HCT116 (cell line): ENCODE measurements around the gene RAI1. TPM values are rescaled to one million over a fixed set of nuclear protein-coding genes. Genes with fewer than 3 reads are reported as not detected.

ENCODE experiments used
- ATAC-seq: fragments of 200-7000 bp; cut with Tn5 transposase; 2 replicates; pipeline ENCODE4 v1.9.1; 2020; ENCODE audit warnings: mild to moderate bottlenecking, moderate library complexity
- BruUV-seq: library from RNA; stranded (reverse); fragments of 400-500 nt; replicated peaks from 2 replicates; lab custom pipeline; 2021; lab: Mats Ljungman, UMichigan
- CTCF ChIA-PET: fragments of 300-600 bp; sonication (Branson Sonifier 250); formaldehyde crosslinking; loops from one replicate; lab custom pipeline; 2021; ENCODE audit warnings: antibody characterized with exemption; lab: Charles Lee
- POLR2A ChIA-PET: fragments of 300-600, 350-600 bp; sonication (Branson Sonifier 250); formaldehyde crosslinking; loops from one replicate; lab custom pipeline; 2021; ENCODE audit warnings: antibody characterized with exemption; lab: Charles Lee
- RAD21 ChIA-PET, 2 experiments: fragments of 300-600 bp; sonication (Branson Sonifier 250); formaldehyde crosslinking; loops; one replicate each; lab custom pipeline; 2023; ENCODE audit warnings: low total read pairs in 2 of 2; ENCODE audit not compliant: uncharacterized antibody in 2 of 2, unreplicated experiment in 2 of 2, low non-redundant PET in 1 of 2; lab: Charles Lee
- DNase-seq: peaks from one replicate; pipeline ENCODE4 v3.0.0-alpha.2; 2010; ENCODE audit warnings: low read depth, low spot score
- H2AFZ ChIP-seq: fragments of 200-600 bp; shearing (Covaris generic), sonication (generic); 2 replicates; pipeline ENCODE4 v1.6.1; 2017; ENCODE audit warnings: low read depth, mixed run types, mixed read lengths, antibody characterized with exemption, low read length; ENCODE audit not compliant: poor library complexity, severe bottlenecking
- H3K27ac ChIP-seq: 2 replicates; pipeline ENCODE4 v1.5.1; 2012; ENCODE audit warnings: low read depth, low read length
- H3K27me3 ChIP-seq: fragments of 200-600 bp; sonication (generic); 2 replicates; pipeline ENCODE4 v1.6.1; 2016; ENCODE audit warnings: mixed run types, low read length, mixed read lengths; ENCODE audit not compliant: insufficient read depth
- H3K36me3 ChIP-seq, 2 experiments: fragments of 200-500 bp in 1 of 2; fragments of 200-600 bp in 1 of 2; sonication (Bioruptor generic) in 1 of 2; sonication (generic) in 1 of 2; 2 replicates each; pipeline versions ENCODE4 v1.5.1 to v1.6.1; 2014 to 2016; ENCODE audit warnings: low read length in 2 of 2, inconsistent platforms in 1 of 2, mixed read lengths in 1 of 2, mixed run types in 1 of 2; ENCODE audit not compliant: insufficient read depth in 2 of 2, control insufficient read depth in 1 of 2
- H3K4me1 ChIP-seq, 2 experiments: fragments of 200-600 bp in 1 of 2; sonication (generic) in 1 of 2; 2 replicates each; pipeline versions ENCODE4 v1.5.1 to v1.6.1; 2012 to 2017; ENCODE audit warnings: low read length in 2 of 2, inconsistent platforms in 1 of 2, mild to moderate bottlenecking in 1 of 2, mixed read lengths in 1 of 2, mixed run types in 1 of 2, moderate library complexity in 1 of 2; ENCODE audit not compliant: insufficient read depth in 2 of 2, control insufficient read depth in 1 of 2
- H3K4me2 ChIP-seq: fragments of 200-600 bp; sonication (generic); 2 replicates; pipeline ENCODE4 v1.6.1; 2017; ENCODE audit warnings: mixed run types, low read length, mixed read lengths
- H3K4me3 ChIP-seq, 2 experiments: fragments of 200-600 bp in 1 of 2; sonication (generic) in 1 of 2; replicated peaks in 1 of 2; 2 replicates each; pipeline ENCODE4 v1.5.1; 2011 to 2016; ENCODE audit warnings: low read length in 2 of 2, control low read depth in 1 of 2, low read depth in 1 of 2, mild to moderate bottlenecking in 1 of 2, mixed read lengths in 1 of 2, mixed run types in 1 of 2
- H3K79me2 ChIP-seq: fragments of 200-600 bp; sonication (generic); 2 replicates; pipeline ENCODE4 v1.6.1; 2017; ENCODE audit warnings: mild to moderate bottlenecking, mixed run types, low read length, moderate library complexity, mixed read lengths; ENCODE audit not compliant: insufficient read depth
- H3K9ac ChIP-seq: fragments of 200-600 bp; sonication (generic); 2 replicates; pipeline ENCODE4 v1.6.1; 2016; ENCODE audit warnings: low read length, mixed read lengths
- H3K9me2 ChIP-seq: fragments of 200-600 bp; sonication (generic), shearing (Covaris generic); 2 replicates; pipeline ENCODE4 v1.6.1; 2017; ENCODE audit warnings: mixed run types, mild to moderate bottlenecking, moderate library complexity; ENCODE audit not compliant: insufficient read depth
- H3K9me3 ChIP-seq, 2 experiments: fragments of 200-500 bp in 1 of 2; fragments of 200-600 bp in 1 of 2; sonication (Bioruptor generic) in 1 of 2; sonication (generic) in 1 of 2; 2 replicates each; pipeline ENCODE4 v1.6.1; 2014 to 2017; ENCODE audit warnings: low read length in 2 of 2, mixed read lengths in 2 of 2, inconsistent platforms in 1 of 2, low read depth in 1 of 2, mild to moderate bottlenecking in 1 of 2, mixed run types in 1 of 2, moderate library complexity in 1 of 2; ENCODE audit not compliant: control insufficient read depth in 1 of 2, insufficient read depth in 1 of 2
- H4K20me1 ChIP-seq: fragments of 200-600 bp; sonication (generic), shearing (Covaris generic); 2 replicates; pipeline ENCODE4 v1.6.1; 2017; ENCODE audit warnings: mixed run types, mild to moderate bottlenecking, moderate library complexity; ENCODE audit not compliant: insufficient read depth
- CEBPB ChIP-seq: IDR thresholded peaks from 2 replicates; pipeline ENCODE4 v1.6.1; 2012; ENCODE audit warnings: low read depth
- EZH2 ChIP-seq: fragments of 200-600 bp; sonication (generic); IDR thresholded peaks from 2 replicates; pipeline ENCODE4 v1.6.1; 2017; ENCODE audit warnings: antibody characterized with exemption, mixed run types
- EZH2phosphoT487 ChIP-seq: fragments of 200-600 bp; IDR thresholded peaks from 2 replicates; pipeline ENCODE4 v1.6.1; 2018; ENCODE audit warnings: antibody characterized with exemption, borderline replicate concordance
- FOSL1 ChIP-seq: IDR thresholded peaks from 2 replicates; pipeline ENCODE4 v1.6.1; 2012; ENCODE audit warnings: low read depth
- JUND ChIP-seq: IDR thresholded peaks from 2 replicates; pipeline ENCODE4 v1.6.1; 2012
- POLR2AphosphoS5 ChIP-seq: IDR thresholded peaks from 2 replicates; pipeline ENCODE4 v1.6.1; 2011; ENCODE audit warnings: mild to moderate bottlenecking, low read depth, low read length, moderate library complexity
- RAD21 ChIP-seq: IDR thresholded peaks from 2 replicates; pipeline ENCODE4 v1.6.1; 2012; ENCODE audit warnings: low read depth, mild to moderate bottlenecking
- SP1 ChIP-seq: IDR thresholded peaks from 2 replicates; pipeline ENCODE4 v1.6.1; 2012; ENCODE audit warnings: low read depth
- SRF ChIP-seq: IDR thresholded peaks from 2 replicates; pipeline ENCODE4 v1.6.1; 2012; ENCODE audit warnings: low read depth
- TCF7L2 ChIP-seq: IDR thresholded peaks from 2 replicates; pipeline ENCODE4 v1.7.0; 2011; ENCODE audit warnings: borderline replicate concordance, inconsistent platforms; ENCODE audit not compliant: insufficient read depth, insufficient read length; ENCODE audit errors: extremely low read depth
- ZFX ChIP-seq: fragments of 450-650 bp; IDR thresholded peaks from 2 replicates; pipeline ENCODE4 v1.6.1; 2017
- ZNF274 ChIP-seq: fragments of 200-500 bp; sonication (Bioruptor generic); IDR thresholded peaks from 2 replicates; pipeline ENCODE4 v1.6.1; 2014; ENCODE audit warnings: mild to moderate bottlenecking, low read depth, low read length, inconsistent platforms
- intact Hi-C: fragments of 100-400 bp; cut with micrococcal nuclease; formaldehyde crosslinking; loops from 2 replicates; pipeline ENCODE4 v1.10.0; 2022
- total RNA-seq: library from RNA; stranded (reverse); gene quantifications from one replicate; pipeline ENCODE4 v1.2.1, GENCODE V29; 2021; ENCODE audit not compliant: unreplicated experiment
- TF ChIP-seq, protein P1 (sequence below), 3 experiments: fragments of 200-600 bp in 1 of 3; sonication (generic) in 1 of 3; IDR thresholded peaks in 2 of 3; conservative IDR thresholded peaks in 1 of 3; 2 replicates each; pipeline ENCODE4 v1.5.1; 2012 to 2017; ENCODE audit warnings: low read depth in 2 of 3, low read length in 2 of 3, antibody characterized with exemption in 1 of 3, borderline replicate concordance in 1 of 3, control low read depth in 1 of 3, mild to moderate bottlenecking in 1 of 3, mixed read lengths in 1 of 3, mixed run types in 1 of 3, moderate library complexity in 1 of 3; ENCODE audit not compliant: insufficient read depth in 1 of 3
- TF ChIP-seq, protein P2 (sequence below): IDR thresholded peaks from 2 replicates; pipeline ENCODE4 v1.6.1; 2012

The RAI1 gene
- total RNA-seq, 1 experiment from 2014 or later = 38.5 TPM

DNA sequence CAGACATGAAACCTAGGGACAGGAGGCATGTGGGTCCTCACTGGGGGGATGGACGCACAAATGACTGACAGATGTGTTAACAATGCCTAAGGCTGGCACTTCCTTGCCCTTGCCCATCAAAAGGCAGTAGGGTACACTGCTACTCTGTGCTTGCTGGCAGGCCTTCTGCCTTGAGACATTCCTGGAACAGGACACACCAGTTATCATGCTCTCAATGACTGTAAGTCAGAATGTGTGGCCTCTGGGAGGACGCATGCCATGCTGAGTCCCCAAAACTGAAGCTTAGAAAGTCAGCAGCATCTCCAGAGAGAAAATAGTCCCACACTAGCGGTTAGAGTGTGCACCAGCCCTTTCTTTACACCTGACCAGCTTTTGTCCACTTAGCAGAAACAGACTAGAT lies 171.7 kb downstream of the RAI1 start:
- RAD21 ChIA-PET = no interaction called here
- Histone ChIP-seq H3K27me3 (no peaks in the 10 kb centered on the region), H3K27ac (no peak overlapping the region), H3K9me3 (no peaks in the 10 kb centered on the region), H4K20me1 (no peaks in the 10 kb centered on the region), H3K36me3 (no peaks in the 10 kb centered on the region), H3K4me3 (no peak overlapping the region), H3K9ac (no peak overlapping the region), H3K79me2 (no peaks in the 10 kb centered on the region), H3K4me1 (peaks cover 45 to 57% of the 10 kb centered on the region in 2 experiments), H2AFZ (no peak overlapping the region), H3K9me2 (no peaks in the 10 kb centered on the region), H3K4me2 (no peak overlapping the region)
- CTCF ChIA-PET = no interaction called here
- intact Hi-C loops = no loop called here
- DNase-seq (no peak), ATAC-seq (no peak)
- BruUV-seq = no TSS peak
- POLR2A ChIA-PET = interaction anchor here (1.3 kb wide), 1 partner anchor 17 kb away, joined by 5 read pairs; no protein-coding TSS in a partner anchor
- no peak for TF ChIP-seq SP1
- TF ChIP-seq SRF = no peak
- no peak for TF ChIP-seq ZFX
- no peak for TF ChIP-seq TCF7L2
- TF ChIP-seq, protein P1, sequence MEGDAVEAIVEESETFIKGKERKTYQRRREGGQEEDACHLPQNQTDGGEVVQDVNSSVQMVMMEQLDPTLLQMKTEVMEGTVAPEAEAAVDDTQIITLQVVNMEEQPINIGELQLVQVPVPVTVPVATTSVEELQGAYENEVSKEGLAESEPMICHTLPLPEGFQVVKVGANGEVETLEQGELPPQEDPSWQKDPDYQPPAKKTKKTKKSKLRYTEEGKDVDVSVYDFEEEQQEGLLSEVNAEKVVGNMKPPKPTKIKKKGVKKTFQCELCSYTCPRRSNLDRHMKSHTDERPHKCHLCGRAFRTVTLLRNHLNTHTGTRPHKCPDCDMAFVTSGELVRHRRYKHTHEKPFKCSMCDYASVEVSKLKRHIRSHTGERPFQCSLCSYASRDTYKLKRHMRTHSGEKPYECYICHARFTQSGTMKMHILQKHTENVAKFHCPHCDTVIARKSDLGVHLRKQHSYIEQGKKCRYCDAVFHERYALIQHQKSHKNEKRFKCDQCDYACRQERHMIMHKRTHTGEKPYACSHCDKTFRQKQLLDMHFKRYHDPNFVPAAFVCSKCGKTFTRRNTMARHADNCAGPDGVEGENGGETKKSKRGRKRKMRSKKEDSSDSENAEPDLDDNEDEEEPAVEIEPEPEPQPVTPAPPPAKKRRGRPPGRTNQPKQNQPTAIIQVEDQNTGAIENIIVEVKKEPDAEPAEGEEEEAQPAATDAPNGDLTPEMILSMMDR (IDR thresholded peaks at IDR 0.05 in 2 of 3, conservative IDR thresholded peaks at IDR 0.05 in 1 of 3; ENCODE audit: borderline replicate concordance in 1 of 3, insufficient read depth in 1 of 3, low read depth in 2 of 3, low read length in 2 of 3) = no peak
- TF ChIP-seq EZH2 = no peak
- TF ChIP-seq ZNF274 = no peak
- TF ChIP-seq FOSL1 = no peak
- no peak for TF ChIP-seq EZH2phosphoT487
- no peak for TF ChIP-seq CEBPB
- TF ChIP-seq POLR2AphosphoS5 = no peak
- TF ChIP-seq, protein P2, sequence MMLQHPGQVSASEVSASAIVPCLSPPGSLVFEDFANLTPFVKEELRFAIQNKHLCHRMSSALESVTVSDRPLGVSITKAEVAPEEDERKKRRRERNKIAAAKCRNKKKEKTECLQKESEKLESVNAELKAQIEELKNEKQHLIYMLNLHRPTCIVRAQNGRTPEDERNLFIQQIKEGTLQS = no peak
- no peak for TF ChIP-seq JUND
- TF ChIP-seq RAD21 = no peak
